WTC11 (cell line): ENCODE data around the gene PIM1. TPM values are rescaled to one million over a fixed set of nuclear protein-coding genes. Genes with fewer than 3 reads are reported as not detected.
A peak's percentile ranks its signal among the peaks of the same experiment; 100 is the strongest.

ENCODE experiments used
- ATAC-seq: fragments of 200-7000 bp; cut with Tn5 transposase; 2 replicates; pipeline ENCODE4 v1.10.0; 2021; ENCODE audit warnings: mild to moderate bottlenecking, moderate library complexity
- CTCF ChIA-PET: fragments of 300-600 bp; sonication (Branson Sonifier 250); formaldehyde crosslinking; loops from one replicate; lab custom pipeline; 2021; ENCODE audit warnings: antibody characterized with exemption; lab: Charles Lee
- POLR2A ChIA-PET: fragments of 350-600 bp; sonication (Branson Sonifier 250); formaldehyde crosslinking; loops from one replicate; lab custom pipeline; 2021; ENCODE audit warnings: antibody characterized with exemption; lab: Charles Lee
- DNase-seq: peaks from one replicate; pipeline ENCODE4 v3.0.0; 2021; ENCODE audit warnings: low spot score
- H3K27ac Mint-ChIP-seq: 2 replicates; pipeline ENCODE4 v1.8.0; 2021; ENCODE audit warnings: mixed read lengths
- H3K27me3 Mint-ChIP-seq: 2 replicates; pipeline ENCODE4 v1.8.0; 2021; ENCODE audit warnings: low read depth, mild to moderate bottlenecking, moderate library complexity, mixed read lengths
- H3K36me3 Mint-ChIP-seq: 2 replicates; pipeline ENCODE4 v1.8.0; 2021; ENCODE audit warnings: mixed read lengths
- H3K4me1 Mint-ChIP-seq: 2 replicates; pipeline ENCODE4 v1.8.0; 2022; ENCODE audit warnings: mixed read lengths
- H3K4me3 Mint-ChIP-seq: 2 replicates; pipeline ENCODE4 v1.8.0; 2021; ENCODE audit warnings: mild to moderate bottlenecking, moderate library complexity, mixed read lengths
- H3K9me3 Mint-ChIP-seq: 2 replicates; pipeline ENCODE4 v1.8.0; 2021; ENCODE audit warnings: mixed read lengths
- ATF1 ChIP-seq: sonication (generic); formaldehyde crosslinking; IDR thresholded peaks from 2 replicates; pipeline ENCODE4 v1.8.1; 2023; ENCODE audit warnings: mild to moderate bottlenecking, moderate library complexity, missing genetic modification reagents
- ELF4 ChIP-seq: sonication (generic); formaldehyde crosslinking; IDR thresholded peaks from 2 replicates; pipeline ENCODE4 v1.8.1; 2022; ENCODE audit warnings: low read depth, mild to moderate bottlenecking, moderate library complexity, missing genetic modification reagents
- FOXJ3 ChIP-seq: sonication (generic); formaldehyde crosslinking; IDR thresholded peaks from 2 replicates; pipeline ENCODE4 v1.9.0; 2021; ENCODE audit warnings: missing genetic modification reagents, mild to moderate bottlenecking, borderline replicate concordance
- IRF1 ChIP-seq: sonication (generic); formaldehyde crosslinking; IDR thresholded peaks from 2 replicates; pipeline ENCODE4 v1.8.0; 2023; ENCODE audit warnings: missing genetic modification reagents
- MLX ChIP-seq: sonication (generic); formaldehyde crosslinking; IDR thresholded peaks from 2 replicates; pipeline ENCODE4 v1.8.1; 2023; ENCODE audit warnings: mild to moderate bottlenecking, missing genetic modification reagents, moderate library complexity
- NR1H2 ChIP-seq: sonication (generic); formaldehyde crosslinking; IDR thresholded peaks from 2 replicates; pipeline ENCODE4 v1.9.0; 2021; ENCODE audit warnings: mild to moderate bottlenecking, moderate library complexity, missing genetic modification reagents
- PREB ChIP-seq: sonication (generic); formaldehyde crosslinking; IDR thresholded peaks from 2 replicates; pipeline ENCODE4 v1.8.1; 2022; ENCODE audit warnings: mild to moderate bottlenecking, missing genetic modification reagents, moderate library complexity, borderline replicate concordance
- TEAD1 ChIP-seq: sonication (generic); formaldehyde crosslinking; IDR thresholded peaks from 2 replicates; pipeline ENCODE4 v1.8.0; 2022; ENCODE audit warnings: mild to moderate bottlenecking, missing genetic modification reagents
- TEAD4 ChIP-seq: sonication (generic); formaldehyde crosslinking; IDR thresholded peaks from 2 replicates; pipeline ENCODE4 v1.8.0; 2022; ENCODE audit warnings: mild to moderate bottlenecking, missing genetic modification reagents
- total RNA-seq: library from RNA; stranded (reverse); gene quantifications from 3 replicates; pipeline ENCODE4 v1.2.3, GENCODE V29; 2021
- TF ChIP-seq, protein P1 (sequence below): sonication (generic); formaldehyde crosslinking; IDR thresholded peaks from 2 replicates; pipeline ENCODE4 v1.8.1; 2023; ENCODE audit warnings: mild to moderate bottlenecking, missing genetic modification reagents
- TF ChIP-seq, protein P2 (sequence below): sonication (generic); formaldehyde crosslinking; IDR thresholded peaks from 2 replicates; pipeline ENCODE4 v1.8.0; 2023; ENCODE audit warnings: mild to moderate bottlenecking, missing genetic modification reagents

PIM1 gene
- total RNA-seq, 1 experiment from 2014 or later: 64.7 TPM

DNA sequence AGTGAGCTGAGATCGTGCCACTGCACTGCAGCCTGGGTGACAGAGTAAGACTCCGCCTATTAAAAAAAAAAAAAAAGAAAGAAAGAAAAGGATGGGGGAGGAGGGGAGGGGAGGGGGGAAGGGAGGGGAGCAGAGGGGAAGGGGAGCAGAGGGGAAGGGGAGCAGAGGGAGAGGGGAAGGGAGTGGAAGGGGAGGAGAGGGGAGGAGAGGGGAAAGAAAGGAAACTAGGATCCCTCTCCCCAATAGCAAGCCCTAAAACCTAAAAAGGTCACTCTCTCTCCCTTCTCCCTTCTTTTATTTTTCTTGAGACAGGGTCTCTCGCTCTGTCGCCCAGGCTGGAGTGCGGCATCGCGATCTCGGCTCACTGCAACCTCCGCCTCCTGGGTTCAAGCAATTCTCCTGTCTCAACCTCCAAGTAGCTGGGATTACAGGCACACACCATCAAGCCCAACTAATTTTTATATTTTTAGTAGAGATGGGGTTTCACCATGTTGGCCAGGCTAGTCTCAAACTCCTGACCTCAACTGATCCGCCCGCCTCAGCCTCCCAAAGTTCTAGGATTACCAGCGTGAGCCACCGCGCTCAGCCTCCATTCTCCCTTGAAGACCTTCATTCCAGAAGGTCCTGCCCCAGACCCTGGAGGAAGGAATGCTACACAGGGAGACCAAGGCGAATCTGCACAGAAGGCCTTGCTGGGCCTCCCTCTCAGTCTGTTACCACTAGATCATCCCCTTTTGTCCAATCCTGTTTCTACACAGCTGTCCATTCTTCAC is 45.8 kb upstream of the PIM1 start:
- Mint-ChIP-seq H3K4me1 (peaks cover 68% of the 10 kb centered on the region), H3K27me3 (no peaks in the 10 kb centered on the region), H3K36me3 (peaks cover 16% of the 10 kb centered on the region), H3K4me3 (peak overlapping the region; percentile 49), H3K9me3 (no peaks in the 10 kb centered on the region), H3K27ac (peak overlapping the region; percentile 97)
- TF ChIP-seq ELF4 (CRISPR knock-in tag) (no peak), PREB (CRISPR knock-in tag) (no peak), MLX (CRISPR knock-in tag) (no peak)
- no peak for DNase-seq
- ChIA-PET POLR2A (interaction anchor here (0.9 to 3.3 kb wide), 3 partner anchors 9 to 46 kb away, joined by 7 to 53 read pairs (median 36); partner anchors contain the start of gene PIM1), CTCF (interaction anchor here (2.9 to 3.8 kb wide), 2 partner anchors 21 to 46 kb away, joined by 15 to 29 read pairs; partner anchors contain the start of gene PIM1)
- ATAC-seq: no peak

DNA sequence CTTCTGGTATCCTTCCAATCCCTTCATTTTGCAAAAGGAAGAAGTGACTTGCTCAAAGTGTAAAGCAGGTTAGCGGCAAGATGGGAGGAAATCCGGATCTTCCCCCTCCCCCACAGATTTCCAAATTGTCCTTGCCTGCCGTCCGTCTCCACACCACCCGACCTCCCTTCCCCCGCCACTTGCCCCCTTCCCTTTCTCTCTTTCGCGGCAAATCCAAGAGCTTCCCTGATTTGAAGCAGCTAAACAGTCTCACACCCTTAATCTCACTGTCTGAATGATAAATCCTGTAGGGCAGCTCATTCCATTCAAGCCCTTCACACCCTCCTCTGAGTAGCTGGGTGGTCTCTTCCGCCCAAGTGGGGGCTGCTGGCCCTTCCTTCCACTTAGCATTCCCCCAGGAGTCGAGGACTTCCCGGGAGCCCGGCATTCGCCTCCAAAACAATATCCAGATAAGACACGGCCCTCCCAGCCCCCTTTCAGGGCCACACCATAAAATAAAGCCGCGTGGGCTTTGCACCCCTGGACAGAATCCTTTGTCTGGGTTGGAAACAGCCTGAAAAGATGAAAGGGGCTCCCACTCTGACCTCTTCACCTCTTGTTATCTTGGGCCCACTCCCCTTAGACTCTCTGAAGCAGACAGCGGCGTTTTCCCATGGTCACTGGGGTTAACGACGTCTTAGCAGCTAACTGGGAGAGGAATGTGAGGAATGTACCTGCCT is 44.0 kb upstream of the PIM1 start:
- H3K4me1 Mint-ChIP-seq: peaks cover 85% of the 10 kb centered on the region
- CTCF ChIA-PET: interaction anchor here (0.6 to 3.8 kb wide), 13 partner anchors 11 to 275 kb away, joined by 3 to 29 read pairs (median 6); partner anchors contain the start of gene PIM1
- peak; percentile 80 for DNase-seq
- H3K27me3 Mint-ChIP-seq: no peaks in the 10 kb centered on the region
- H3K27ac Mint-ChIP-seq: peak overlapping the region; percentile 100
- H3K36me3 Mint-ChIP-seq: peaks cover 19% of the 10 kb centered on the region
- peak overlapping the region; percentile 73 for H3K4me3 Mint-ChIP-seq
- POLR2A ChIA-PET: interaction anchor here (0.6 to 3.3 kb wide), 18 partner anchors 9 to 217 kb away, joined by 3 to 53 read pairs (median 6); partner anchors contain the start of genes MTCH1 and PIM1
- peak; percentile 77 for ATAC-seq
- TF ChIP-seq TEAD1 (CRISPR knock-in tag) (peak; percentile 99), IRF1 (no peak), TEAD4 (CRISPR knock-in tag) (peak; percentile 85), NR1H2 (no peak), ATF1 (no peak)
- TF ChIP-seq, protein P1, sequence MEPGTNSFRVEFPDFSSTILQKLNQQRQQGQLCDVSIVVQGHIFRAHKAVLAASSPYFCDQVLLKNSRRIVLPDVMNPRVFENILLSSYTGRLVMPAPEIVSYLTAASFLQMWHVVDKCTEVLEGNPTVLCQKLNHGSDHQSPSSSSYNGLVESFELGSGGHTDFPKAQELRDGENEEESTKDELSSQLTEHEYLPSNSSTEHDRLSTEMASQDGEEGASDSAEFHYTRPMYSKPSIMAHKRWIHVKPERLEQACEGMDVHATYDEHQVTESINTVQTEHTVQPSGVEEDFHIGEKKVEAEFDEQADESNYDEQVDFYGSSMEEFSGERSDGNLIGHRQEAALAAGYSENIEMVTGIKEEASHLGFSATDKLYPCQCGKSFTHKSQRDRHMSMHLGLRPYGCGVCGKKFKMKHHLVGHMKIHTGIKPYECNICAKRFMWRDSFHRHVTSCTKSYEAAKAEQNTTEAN (CRISPR knock-in tag): 0 out of 2 replicates have a peak, but pooled peaks have one; percentile 49
- TF ChIP-seq, protein P2, sequence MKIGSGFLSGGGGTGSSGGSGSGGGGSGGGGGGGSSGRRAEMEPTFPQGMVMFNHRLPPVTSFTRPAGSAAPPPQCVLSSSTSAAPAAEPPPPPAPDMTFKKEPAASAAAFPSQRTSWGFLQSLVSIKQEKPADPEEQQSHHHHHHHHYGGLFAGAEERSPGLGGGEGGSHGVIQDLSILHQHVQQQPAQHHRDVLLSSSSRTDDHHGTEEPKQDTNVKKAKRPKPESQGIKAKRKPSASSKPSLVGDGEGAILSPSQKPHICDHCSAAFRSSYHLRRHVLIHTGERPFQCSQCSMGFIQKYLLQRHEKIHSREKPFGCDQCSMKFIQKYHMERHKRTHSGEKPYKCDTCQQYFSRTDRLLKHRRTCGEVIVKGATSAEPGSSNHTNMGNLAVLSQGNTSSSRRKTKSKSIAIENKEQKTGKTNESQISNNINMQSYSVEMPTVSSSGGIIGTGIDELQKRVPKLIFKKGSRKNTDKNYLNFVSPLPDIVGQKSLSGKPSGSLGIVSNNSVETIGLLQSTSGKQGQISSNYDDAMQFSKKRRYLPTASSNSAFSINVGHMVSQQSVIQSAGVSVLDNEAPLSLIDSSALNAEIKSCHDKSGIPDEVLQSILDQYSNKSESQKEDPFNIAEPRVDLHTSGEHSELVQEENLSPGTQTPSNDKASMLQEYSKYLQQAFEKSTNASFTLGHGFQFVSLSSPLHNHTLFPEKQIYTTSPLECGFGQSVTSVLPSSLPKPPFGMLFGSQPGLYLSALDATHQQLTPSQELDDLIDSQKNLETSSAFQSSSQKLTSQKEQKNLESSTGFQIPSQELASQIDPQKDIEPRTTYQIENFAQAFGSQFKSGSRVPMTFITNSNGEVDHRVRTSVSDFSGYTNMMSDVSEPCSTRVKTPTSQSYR (CRISPR knock-in tag): no peak
- no peaks in the 10 kb centered on the region for H3K9me3 Mint-ChIP-seq

DNA sequence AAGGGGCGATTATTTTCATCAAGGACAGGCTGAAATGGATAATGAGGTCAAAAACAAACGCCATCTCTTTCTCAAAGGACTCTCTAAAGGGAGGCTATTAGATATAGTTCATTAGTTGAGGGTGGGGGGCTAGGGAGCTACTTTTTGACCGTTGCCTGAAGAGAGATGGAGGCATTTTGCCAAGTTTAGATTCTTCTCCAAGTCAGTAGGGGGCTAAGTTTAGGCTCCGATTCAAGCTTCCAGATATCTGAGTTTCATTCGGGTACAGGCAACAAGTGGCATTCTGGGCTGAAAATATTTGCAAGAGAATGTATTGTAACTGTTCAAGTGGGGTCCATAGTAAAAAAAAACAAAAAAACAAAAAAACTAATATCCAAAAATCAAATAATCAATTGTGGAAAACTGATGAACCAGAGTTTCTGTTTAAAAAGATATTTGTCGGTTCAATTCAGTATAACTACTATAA is 43.4 kb upstream of the PIM1 start:
- Mint-ChIP-seq H3K27ac (peak overlapping the region; percentile 100), H3K27me3 (no peaks in the 10 kb centered on the region), H3K4me3 (peak overlapping the region; percentile 73), H3K4me1 (peaks cover 85% of the 10 kb centered on the region)
- no peak for ATAC-seq
- POLR2A ChIA-PET: interaction anchor here (0.6 to 3.3 kb wide), 14 partner anchors 8 to 141 kb away, joined by 3 to 53 read pairs (median 6); partner anchors contain the start of genes MTCH1 and PIM1
- DNase-seq: no peak
- CTCF ChIA-PET: interaction anchor here (0.6 to 3.8 kb wide), 13 partner anchors 11 to 275 kb away, joined by 3 to 29 read pairs (median 6); partner anchors contain the start of gene PIM1
- TF ChIP-seq FOXJ3: no peak
- TF ChIP-seq, all 79 proteins: peak for 0
- Mint-ChIP-seq H3K36me3 (peaks cover 19% of the 10 kb centered on the region), H3K9me3 (no peaks in the 10 kb centered on the region)
